Fibroblast of mammary gland (primary cell): Measurements from ENCODE around the gene ITIH4.
A peak's percentile ranks its signal among the peaks of the same experiment; 100 is the strongest.

Experiments used
- DNase-seq: peaks from one replicate; pipeline ENCODE4 v3.0.0-alpha.2; 2010; ENCODE audit warnings: low read depth
- H3K4me3 ChIP-seq: 2 replicates; pipeline ENCODE4 v1.5.1; 2011; ENCODE audit warnings: low read depth, mild to moderate bottlenecking, low read length, moderate library complexity; ENCODE audit not compliant: control insufficient read depth
- TF ChIP-seq, protein P1 (sequence below): conservative IDR thresholded peaks from 2 replicates; pipeline ENCODE4 v1.5.1; 2011; ENCODE audit warnings: low read depth, low read length, inconsistent platforms; ENCODE audit not compliant: control insufficient read depth, insufficient read depth

Gene ITIH4

GRCh38 chr3:52798376-52798977 is 32.0 kb downstream of the ITIH4 start:
- TF ChIP-seq, protein P1, sequence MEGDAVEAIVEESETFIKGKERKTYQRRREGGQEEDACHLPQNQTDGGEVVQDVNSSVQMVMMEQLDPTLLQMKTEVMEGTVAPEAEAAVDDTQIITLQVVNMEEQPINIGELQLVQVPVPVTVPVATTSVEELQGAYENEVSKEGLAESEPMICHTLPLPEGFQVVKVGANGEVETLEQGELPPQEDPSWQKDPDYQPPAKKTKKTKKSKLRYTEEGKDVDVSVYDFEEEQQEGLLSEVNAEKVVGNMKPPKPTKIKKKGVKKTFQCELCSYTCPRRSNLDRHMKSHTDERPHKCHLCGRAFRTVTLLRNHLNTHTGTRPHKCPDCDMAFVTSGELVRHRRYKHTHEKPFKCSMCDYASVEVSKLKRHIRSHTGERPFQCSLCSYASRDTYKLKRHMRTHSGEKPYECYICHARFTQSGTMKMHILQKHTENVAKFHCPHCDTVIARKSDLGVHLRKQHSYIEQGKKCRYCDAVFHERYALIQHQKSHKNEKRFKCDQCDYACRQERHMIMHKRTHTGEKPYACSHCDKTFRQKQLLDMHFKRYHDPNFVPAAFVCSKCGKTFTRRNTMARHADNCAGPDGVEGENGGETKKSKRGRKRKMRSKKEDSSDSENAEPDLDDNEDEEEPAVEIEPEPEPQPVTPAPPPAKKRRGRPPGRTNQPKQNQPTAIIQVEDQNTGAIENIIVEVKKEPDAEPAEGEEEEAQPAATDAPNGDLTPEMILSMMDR, result no peak
- DNase-seq, result no peak
- no peak overlapping the region for H3K4me3 ChIP-seq

DNA sequence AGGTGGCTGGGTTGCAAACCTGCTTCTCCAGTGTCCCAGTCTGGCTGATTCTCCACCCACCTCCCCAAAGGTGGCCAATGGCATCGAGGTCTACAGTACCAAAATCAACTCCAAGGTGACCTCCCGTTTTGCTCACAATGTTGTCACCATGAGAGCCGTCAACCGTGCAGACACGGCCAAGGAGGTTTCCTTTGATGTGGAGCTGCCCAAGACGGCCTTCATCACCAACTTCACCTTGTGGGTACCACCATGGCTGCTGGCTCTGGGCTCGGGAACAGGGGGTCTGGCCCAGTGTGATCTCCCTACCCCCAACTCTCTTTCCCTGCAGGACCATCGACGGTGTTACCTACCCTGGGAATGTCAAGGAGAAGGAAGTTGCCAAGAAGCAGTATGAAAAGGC is 34.1 kb downstream of the ITIH4 start:
- TF ChIP-seq, protein P1, result no peak
- DNase-seq, result no peak
- no peak overlapping the region for H3K4me3 ChIP-seq

GRCh38 chr3:52795298-52795900 is 35.1 kb downstream of the ITIH4 start:
- TF ChIP-seq, protein P1, result no peak
- DNase-seq, result no peak
- no peak overlapping the region for H3K4me3 ChIP-seq

GRCh38 chr3:52794612-52795099 is 35.8 kb downstream of the ITIH4 start, which contains the start of gene ITIH3:
TSS of gene ITIH3 (plus strand) at chr3:52794796. CDS start at chr3:52794804, 8 bp downstream.
- TF ChIP-seq, protein P1, result no peak
- H3K4me3 ChIP-seq, result no peak within 1 kb of the TSS
- DNase-seq, result no peak

- DNase-seq, result no peak
- TF ChIP-seq, protein P1, result no peak
- H3K4me3 ChIP-seq, result no peak overlapping the region
Measured at GRCh38 chr3:52793702-52794611, 36.5 kb downstream of the ITIH4 start.

- H3K4me3 ChIP-seq, result no peak overlapping the region
- TF ChIP-seq, protein P1, result no peak
- DNase-seq, result peak; percentile 28
Measured at GRCh38 chr3:52792961-52793695, 37.3 kb downstream of the ITIH4 start.
